Natural killer cell (primary cell): ENCODE data around the gene MEF2B. TPM values are rescaled to one million over a fixed set of nuclear protein-coding genes. Genes with fewer than 3 reads are reported as not detected.

Experiments used
- ATAC-seq, 3 donors: fragments of 150-1000 bp in 2 of 3; fragments of 200-7000 bp in 1 of 3; cut with Tn5 transposase; 1 replicate in 1 of 3; 2 replicates in 2 of 3; pipeline ENCODE4 v1.10.0; 2021; ENCODE audit warnings: mild to moderate bottlenecking in 2 of 3, moderate library complexity in 2 of 3
- DNase-seq, 2 donors: peaks; one replicate each; pipeline versions ENCODE4 v3.0.0 to v3.0.0-alpha.2; 2013 to 2021; ENCODE audit warnings: mixed read lengths in 1 of 2
- H3K27ac ChIP-seq: one replicate; pipeline ENCODE4 v1.5.1; 2013; ENCODE audit warnings: mild to moderate bottlenecking, low read length
- H3K27me3 ChIP-seq: one replicate; pipeline ENCODE4 v1.6.1; 2013; ENCODE audit warnings: low read length; ENCODE audit not compliant: control insufficient read depth, insufficient read depth
- H3K36me3 ChIP-seq: one replicate; pipeline ENCODE4 v1.6.1; 2013; ENCODE audit warnings: low read length; ENCODE audit not compliant: control insufficient read depth, insufficient read depth
- H3K4me1 ChIP-seq: one replicate; pipeline ENCODE4 v1.6.1; 2013; ENCODE audit warnings: low read length; ENCODE audit not compliant: control insufficient read depth, insufficient read depth
- H3K4me3 ChIP-seq: one replicate; pipeline ENCODE4 v1.5.1; 2013; ENCODE audit warnings: low read length
- H3K9me3 ChIP-seq: one replicate; pipeline ENCODE4 v1.6.1; 2013; ENCODE audit warnings: low read length; ENCODE audit not compliant: control insufficient read depth, insufficient read depth
- H3K27ac Mint-ChIP-seq, 2 donors: one replicate each; pipeline ENCODE4 v1.8.0; 2022; ENCODE audit warnings: mild to moderate bottlenecking in 2 of 2, mixed read lengths in 2 of 2, moderate library complexity in 1 of 2
- H3K27me3 Mint-ChIP-seq, 2 donors: one replicate each; pipeline ENCODE4 v1.8.0; 2022; ENCODE audit warnings: low read depth in 2 of 2, mixed read lengths in 2 of 2
- H3K36me3 Mint-ChIP-seq: one replicate; pipeline ENCODE4 v1.8.0; 2022; ENCODE audit warnings: mixed read lengths
- H3K4me1 Mint-ChIP-seq, 2 donors: one replicate each; pipeline ENCODE4 v1.8.0; 2022; ENCODE audit warnings: mixed read lengths in 2 of 2
- H3K4me3 Mint-ChIP-seq: one replicate; pipeline ENCODE4 v1.8.0; 2022; ENCODE audit warnings: mild to moderate bottlenecking, moderate library complexity, mixed read lengths
- H3K9me3 Mint-ChIP-seq, 2 donors: one replicate each; pipeline ENCODE4 v1.8.0; 2022; ENCODE audit warnings: mixed read lengths in 2 of 2
- CTCF ChIP-seq: fragments of 200-600 bp; IDR thresholded peaks from one replicate; pipeline ENCODE4 v1.8.0; 2022; ENCODE audit warnings: antibody characterized with exemption
- WGBS: methylation state at CpG from one replicate; pipeline ENCODE4 v1.1.7; 2013; ENCODE audit warnings: missing lambda C conversion rate; ENCODE audit not compliant: insufficient coverage; 5-methylcytosine and 5-hydroxymethylcytosine counted together
- intact Hi-C: fragments of 100-400 bp; cut with micrococcal nuclease; formaldehyde crosslinking; loops from one replicate; pipeline ENCODE4 v1.14.2; 2022
- total RNA-seq, 4 donors: library from RNA; stranded (reverse); fragments of 120-200 nt in 1 of 4; gene quantifications; one replicate each; pipeline versions ENCODE4 v1.2.3 to v1.2.4, GENCODE V29; 2013 to 2022

Gene MEF2B
- total RNA-seq, 3 donors from 2014 or later (not counting 1 experiment from before 2014, with no cell fraction given): 4.7 to 7.0 (median 5.6) TPM

GRCh38 chr19:19201697-19202630, 31.9 kb upstream of the MEF2B start:
- Histone ChIP-seq H3K36me3 (peaks cover 20% of the 10 kb centered on the region), H3K4me3 (no peak overlapping the region), H3K9me3 (no peaks in the 10 kb centered on the region), H3K4me1 (peaks cover 28% of the 10 kb centered on the region), H3K27me3 (no peaks in the 10 kb centered on the region), H3K27ac (no peak overlapping the region)
- Mint-ChIP-seq H3K9me3 (no peaks in the 10 kb centered on the region), H3K36me3 (no peaks in the 10 kb centered on the region), H3K4me3 (peak overlapping the region; percentile 90), H3K4me1 (peaks cover 15 to 21% of the 10 kb centered on the region in 2 donors), H3K27ac (peak overlapping the region; percentile 84 to 87), H3K27me3 (no peaks in the 10 kb centered on the region)
- ATAC-seq (no peak), DNase-seq (no peak)
- 80% methylated on average over 14 of the region's 19 CpGs for WGBS
- TF ChIP-seq CTCF: no peak
- intact Hi-C loops: no loop called here

- no peaks in the 10 kb centered on the region for H3K9me3 Mint-ChIP-seq
- no peaks in the 10 kb centered on the region for H3K27me3 Mint-ChIP-seq
- ATAC-seq (no peak), DNase-seq (no peak)
- peaks cover 17% of the 10 kb centered on the region for H3K36me3 ChIP-seq
- WGBS: 91% methylated on average over 5 of the region's 5 CpGs
- H3K9me3 ChIP-seq: no peaks in the 10 kb centered on the region
- H3K4me1 ChIP-seq: peaks cover 39% of the 10 kb centered on the region
- peak overlapping the region; percentile 96 for H3K27ac Mint-ChIP-seq
- no peaks in the 10 kb centered on the region for H3K36me3 Mint-ChIP-seq
- H3K4me3 ChIP-seq: no peak overlapping the region
- H3K27me3 ChIP-seq: no peaks in the 10 kb centered on the region
- H3K4me3 Mint-ChIP-seq: peak overlapping the region; percentile 98
- H3K4me1 Mint-ChIP-seq: peaks cover 25 to 42% of the 10 kb centered on the region in 2 donors
- intact Hi-C loops: loop anchor here (5.0 kb wide), 1 partner anchor 132 kb away; the partner anchor contains the start of gene SLC25A42
- H3K27ac ChIP-seq: no peak overlapping the region
- TF ChIP-seq CTCF: no peak
These were observed 23.9 kb upstream of the MEF2B start for GRCh38 chr19:19193926-19194325.

- Mint-ChIP-seq H3K36me3 (no peaks in the 10 kb centered on the region), H3K27me3 (no peaks in the 10 kb centered on the region), H3K27ac (peak overlapping the region; percentile 96), H3K4me3 (peak overlapping the region; percentile 98), H3K9me3 (no peaks in the 10 kb centered on the region), H3K4me1 (peaks cover 25 to 49% of the 10 kb centered on the region in 2 donors)
- no peaks in the 10 kb centered on the region for H3K27me3 ChIP-seq
- intact Hi-C loops: loop anchor here (1.0 to 5.0 kb wide), 3 partner anchors 10 to 131 kb away; partner anchors contain the start of genes MAU2, NR2C2AP, SLC25A42 and SUGP1
- H3K4me1 ChIP-seq: peaks cover 39% of the 10 kb centered on the region
- H3K9me3 ChIP-seq: no peaks in the 10 kb centered on the region
- WGBS: under 1% methylated on average over 22 of the region's 22 CpGs
- no peak for TF ChIP-seq CTCF
- H3K4me3 ChIP-seq: peak overlapping the region; percentile 73
- ATAC-seq (no peak), DNase-seq (peak in 1 of 2 donors; percentile 55)
- peaks cover 9% of the 10 kb centered on the region for H3K36me3 ChIP-seq
- peak overlapping the region; percentile 94 for H3K27ac ChIP-seq
These were observed 22.9 kb upstream of the MEF2B start for GRCh38 chr19:19192910-19193423.
